Activated naive CD4-positive, alpha-beta T cell treated with Interleukin-2 at 50 U/mL for 16 hours (primary cell): ENCODE data around the gene SIK3.

Experiments
- DNase-seq: peaks from one replicate; pipeline ENCODE4 v3.0.0-alpha.2; 2020

Gene SIK3

DNA sequence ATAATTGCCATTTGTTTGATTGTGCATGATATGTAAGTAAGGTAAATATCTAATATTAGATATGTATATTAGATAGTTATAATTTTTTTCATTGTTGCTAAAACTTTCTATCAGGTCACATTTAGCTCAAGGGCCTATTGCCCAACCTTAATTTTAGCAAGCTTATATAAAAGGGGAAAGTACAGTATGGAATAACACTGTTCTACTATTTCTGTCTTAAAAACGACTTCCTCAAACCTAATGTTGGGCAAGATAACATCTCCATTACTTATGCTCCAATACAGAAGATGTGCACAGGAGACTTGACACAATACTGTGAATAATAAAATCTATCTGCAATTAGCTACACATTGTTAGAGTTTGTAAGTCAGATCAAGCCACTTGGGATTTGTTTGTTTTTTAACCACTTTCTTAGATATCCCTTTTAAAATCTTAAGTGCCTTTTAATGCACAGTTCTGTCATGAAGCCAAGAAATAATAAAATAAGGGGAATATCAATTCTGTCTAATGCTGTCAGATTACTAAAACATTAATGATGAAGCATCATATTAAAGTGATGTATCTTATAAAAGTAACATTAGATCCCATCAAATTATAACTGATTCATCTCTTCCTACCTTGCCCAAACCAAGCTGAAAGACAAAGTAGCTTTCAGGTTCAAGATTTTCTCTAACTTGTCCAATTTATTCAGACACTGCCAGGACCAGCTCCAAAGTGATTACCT is 98.1 kb downstream of the SIK3 start:
- DNase-seq = no peak

DNA sequence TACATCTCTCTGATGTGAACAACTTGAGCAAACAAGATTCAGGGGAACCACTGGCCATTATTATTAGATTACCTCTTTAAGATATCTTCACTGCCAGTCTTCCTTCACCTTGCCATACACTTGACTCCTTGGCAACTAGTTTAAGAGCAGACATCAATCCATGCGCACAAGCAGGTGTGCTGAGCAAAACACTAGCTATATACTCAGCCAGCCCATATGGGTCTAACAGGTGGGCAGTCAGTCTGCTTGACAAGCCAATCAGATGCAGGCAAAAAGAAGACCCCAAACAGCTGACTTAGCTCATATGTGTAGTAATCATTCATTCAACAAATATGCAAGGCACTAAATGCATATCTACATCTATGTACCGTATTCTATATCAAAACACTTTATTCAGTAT is 101.2 kb downstream of the SIK3 start:
- no peak for DNase-seq

DNA sequence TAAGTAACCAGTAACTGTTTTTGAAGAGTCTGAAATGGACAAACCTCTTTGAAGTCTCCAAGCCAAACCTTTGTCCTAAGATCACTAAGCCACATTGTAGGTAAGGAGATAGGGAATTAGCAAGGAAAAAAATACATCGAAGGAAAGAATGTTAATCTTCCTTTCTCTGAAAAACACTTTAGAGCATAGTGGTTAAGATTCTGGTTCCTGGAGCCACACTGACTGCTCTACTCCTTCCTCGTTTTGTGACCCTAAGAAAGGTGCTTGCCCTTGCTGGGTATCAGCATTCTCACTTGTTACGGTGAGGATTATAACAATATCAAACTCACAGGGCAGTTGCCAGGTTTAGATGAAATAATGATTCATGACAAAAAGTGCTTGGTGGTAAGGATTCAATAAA is 104.0 kb downstream of the SIK3 start:
- no peak for DNase-seq

DNA sequence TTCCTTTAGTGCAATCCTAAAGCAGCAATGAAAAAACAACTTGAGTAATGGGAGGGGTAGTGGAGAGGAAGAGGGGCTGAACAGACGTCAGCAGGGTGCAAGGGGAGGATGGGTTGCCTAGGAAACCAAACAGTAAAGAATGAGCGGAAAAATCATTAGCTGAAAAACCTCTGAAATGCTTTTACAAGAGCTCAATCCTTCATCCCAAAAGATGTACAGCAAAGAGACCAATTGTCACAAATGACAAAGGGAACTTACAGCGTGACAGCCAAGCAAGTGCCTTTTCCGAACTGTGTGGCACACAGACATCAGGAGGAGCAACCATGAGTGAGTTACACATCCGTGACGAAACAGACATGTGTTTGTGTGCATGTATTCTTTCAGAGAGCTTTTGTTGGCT is 104.6 kb downstream of the SIK3 start:
- DNase-seq = no peak

DNA sequence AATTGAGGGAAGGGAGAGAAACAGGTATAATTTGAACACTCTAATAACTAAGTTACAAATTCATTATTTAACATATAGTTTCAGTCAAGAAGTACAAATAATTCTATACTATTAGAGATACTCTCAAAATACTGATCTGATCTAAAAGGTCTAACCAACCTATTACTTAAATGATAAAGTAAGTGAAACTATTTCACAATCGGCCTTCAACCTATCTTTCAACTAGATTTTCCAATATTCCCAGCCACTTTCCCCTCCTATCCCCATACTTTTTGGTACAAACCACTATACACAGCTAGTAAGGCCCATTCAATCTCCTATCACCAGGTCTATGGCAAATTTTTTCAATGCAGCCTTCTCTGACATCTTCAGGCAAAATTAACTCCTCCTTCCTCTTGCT is 106.7 kb downstream of the SIK3 start:
- DNase-seq = no peak

DNA sequence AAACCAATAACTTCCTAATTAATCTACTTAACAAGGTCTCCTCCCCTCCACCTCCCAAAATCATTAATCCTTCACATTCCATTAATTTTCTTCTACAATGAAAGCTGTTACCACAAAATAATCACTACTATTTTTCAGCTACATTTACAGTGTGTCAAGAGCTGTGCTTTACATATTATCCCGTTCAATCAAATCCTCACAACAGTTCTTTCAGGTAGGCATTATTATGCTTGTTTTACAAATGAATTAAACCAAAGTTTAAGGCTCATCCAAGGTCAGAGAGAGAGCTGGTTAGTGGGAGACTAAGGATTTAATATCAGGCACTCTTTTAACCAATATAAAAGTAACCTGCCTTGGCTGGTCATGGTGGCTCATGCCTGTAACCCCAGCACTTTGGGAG is 107.4 kb downstream of the SIK3 start:
- DNase-seq = no peak

DNA sequence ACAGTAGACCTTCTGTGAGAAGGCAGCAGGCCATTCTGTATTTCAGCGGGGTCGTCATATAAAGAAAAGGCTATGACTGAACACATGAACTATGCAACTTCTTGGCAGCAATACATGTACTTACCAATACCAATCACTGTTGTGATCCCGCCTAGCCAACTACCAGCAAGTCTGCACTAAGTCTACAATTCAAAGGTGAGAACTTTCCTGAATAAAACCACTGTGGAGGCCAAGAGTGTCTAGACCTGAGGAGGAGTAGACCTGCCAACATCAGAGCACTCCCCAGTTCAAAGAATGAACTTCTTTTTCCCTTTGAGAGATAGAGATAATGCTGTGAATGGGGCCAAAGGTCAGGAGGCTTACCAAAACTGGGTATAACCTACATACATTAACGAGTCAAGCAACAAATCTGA is 108.2 kb downstream of the SIK3 start:
- no peak for DNase-seq

DNA sequence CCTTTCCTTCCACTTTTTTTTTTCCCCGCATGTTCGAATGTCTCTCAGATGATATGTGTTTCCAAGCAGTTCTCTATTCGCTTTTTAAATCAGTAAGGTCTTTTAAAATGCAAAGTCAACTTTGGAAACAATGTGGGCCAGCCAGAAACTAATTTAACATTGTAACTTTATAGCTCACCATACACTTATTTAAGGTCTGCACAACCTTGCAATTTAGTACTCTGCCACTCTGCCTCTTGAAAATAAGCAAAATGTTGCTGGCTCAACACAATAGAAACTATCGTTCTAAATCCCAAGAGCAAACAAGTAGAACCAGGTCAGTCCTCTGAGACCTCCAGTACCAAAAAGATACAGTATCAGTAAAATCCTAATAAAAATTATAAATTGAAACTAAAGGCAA is 109.0 kb downstream of the SIK3 start:
- DNase-seq = no peak

DNA sequence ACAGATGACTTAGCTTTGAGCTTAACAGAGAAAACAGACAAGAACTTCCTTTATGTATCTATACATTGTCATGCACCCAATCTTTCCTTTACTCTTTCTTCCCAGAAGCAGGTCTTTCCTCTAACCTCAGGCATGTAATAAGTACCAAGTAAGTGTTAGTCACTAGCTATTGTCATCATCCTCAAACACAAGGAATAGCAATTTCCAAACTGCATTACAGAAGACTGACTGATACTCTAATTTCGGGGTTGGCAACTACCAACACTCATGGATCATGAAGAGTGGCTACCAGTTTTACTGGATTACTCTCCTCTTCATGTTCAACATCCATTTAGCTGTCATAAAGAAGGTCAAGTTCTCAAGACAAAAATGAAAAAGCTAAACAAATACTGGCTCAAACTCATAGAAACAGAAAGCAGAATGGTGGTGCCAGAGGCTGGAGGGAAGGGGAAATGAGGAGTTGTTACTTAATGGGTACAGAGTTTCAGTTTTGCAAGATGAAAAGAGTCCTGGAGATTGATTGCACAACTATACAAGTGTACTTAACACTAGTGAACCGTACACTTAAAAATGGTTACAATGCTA is 111.6 kb downstream of the SIK3 start:
- no peak for DNase-seq

DNA sequence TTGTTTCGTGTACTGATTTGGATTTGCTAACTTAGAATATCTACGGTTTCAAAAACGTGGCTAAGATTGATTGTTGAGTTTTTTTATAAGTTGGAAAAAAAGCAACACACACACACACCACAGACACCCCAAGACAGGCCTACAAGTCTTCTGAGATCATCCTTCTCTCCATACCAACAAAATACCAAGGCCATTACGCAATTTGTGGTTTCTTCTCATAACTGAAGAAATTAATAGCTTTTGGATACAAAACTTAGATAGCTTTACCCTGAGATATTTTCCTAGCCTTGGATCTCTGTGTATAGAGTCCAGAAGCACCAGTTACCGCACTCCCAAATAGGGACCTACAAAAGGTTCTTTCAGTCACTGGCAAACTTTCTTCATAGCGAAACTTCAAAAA is 113.6 kb downstream of the SIK3 start:
- DNase-seq = no peak

DNA sequence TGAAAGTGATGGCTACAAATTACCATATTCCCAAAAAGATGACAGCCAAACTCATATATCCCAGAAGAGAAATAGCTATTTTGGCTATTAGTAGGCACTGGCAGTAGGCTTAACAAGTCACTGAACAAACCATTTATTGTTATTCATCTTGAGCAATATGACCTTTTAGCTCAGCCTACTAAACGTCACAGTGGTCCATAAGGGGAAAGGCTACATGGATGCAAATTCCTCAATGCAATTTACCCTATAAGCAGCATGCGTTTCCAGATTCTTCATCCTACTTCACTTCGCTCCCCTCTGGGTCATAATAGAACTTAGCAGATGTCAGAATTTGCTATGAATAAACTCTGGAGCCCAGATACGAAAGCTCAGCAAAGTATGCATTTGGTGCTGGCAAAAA is 114.0 kb downstream of the SIK3 start:
- no peak for DNase-seq

DNA sequence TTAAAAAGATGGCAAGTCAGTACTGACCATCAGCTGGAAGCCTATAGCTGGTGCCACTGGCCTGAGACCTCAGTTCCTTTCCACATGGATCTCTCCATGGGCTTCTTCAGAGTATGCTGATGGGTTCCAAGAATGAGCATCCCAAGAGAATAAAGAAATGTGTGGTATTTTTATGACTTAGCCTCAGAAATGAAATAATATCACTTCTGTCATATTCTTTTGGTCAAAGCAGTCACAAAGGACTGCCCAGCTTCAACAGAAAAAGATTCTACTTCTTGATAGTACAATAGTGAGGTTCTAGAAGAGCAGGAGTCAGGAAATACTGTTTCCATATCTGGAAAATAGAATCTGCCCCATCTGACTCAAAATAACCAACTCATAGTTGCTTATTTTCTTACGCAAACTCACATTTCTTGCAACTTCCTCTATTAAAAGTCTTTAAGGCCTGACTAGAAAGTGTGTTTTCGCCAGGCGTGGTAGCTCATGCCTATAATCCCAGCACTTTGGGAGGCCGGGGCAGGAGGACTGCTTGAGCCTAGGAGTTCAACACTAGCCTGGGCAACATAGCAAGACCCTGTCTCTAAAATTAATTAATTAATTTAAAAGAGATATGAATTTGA is 116.9 kb downstream of the SIK3 start:
- DNase-seq = no peak

DNA sequence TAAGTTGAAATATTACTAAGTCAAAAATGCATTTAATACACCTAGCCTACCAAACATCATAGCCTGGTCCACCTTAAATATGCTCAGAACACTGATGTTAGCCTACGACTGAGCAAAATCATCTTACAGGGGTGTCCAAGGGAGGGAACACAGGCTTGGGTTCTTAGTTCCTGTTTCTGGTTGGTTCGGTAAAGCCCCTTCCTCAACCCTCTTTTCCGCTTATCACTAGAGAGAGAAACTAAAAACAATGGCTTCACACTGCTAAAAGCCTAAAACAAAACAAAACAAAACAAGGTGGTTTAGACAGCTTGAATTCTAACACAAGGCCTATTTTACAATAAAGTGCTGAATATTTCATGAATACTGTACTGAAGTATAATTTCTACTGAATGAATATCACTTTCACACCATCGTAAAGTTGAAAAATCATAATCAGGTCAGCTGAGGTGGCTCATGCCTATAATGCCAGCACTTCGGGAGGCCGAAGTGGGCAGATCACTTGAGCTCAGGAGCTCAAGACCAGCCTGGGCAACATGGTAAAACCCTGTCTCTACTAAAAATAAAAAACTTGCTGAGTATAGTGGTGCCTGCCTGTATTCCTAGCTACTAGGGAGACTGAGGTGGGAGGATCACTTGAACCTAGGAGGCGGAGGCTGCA is 118.0 kb downstream of the SIK3 start:
- DNase-seq = no peak

DNA sequence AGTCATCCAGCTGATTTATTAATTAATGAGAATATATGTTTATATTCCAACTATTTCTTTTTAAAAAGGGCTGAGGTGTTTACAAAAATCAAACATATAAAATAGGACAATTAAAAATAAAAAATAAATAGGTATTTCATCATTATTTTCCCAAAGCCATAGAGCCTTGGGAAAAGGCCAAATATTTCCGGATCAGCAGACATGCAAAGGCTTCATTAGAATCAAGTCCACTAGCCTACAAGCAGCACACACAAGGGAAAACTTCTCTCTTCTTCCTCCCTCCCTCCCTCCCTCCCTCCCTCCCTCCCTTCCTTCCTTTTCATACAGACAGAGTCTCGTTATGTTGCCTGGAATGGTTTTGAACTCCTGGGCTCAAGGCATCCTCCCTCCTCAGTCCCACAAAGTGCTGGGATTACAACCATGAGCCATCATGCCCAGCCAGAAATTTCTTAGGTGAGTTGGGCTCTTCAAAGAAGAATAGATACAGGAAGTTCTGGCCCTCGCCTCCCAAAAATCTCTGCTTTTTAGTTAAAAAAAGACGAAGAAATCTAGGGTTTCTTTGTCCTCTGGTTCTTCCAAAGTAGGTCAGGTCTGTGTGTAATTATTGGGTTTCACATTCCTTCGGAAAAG is 121.2 kb downstream of the SIK3 start:
- no peak for DNase-seq

DNA sequence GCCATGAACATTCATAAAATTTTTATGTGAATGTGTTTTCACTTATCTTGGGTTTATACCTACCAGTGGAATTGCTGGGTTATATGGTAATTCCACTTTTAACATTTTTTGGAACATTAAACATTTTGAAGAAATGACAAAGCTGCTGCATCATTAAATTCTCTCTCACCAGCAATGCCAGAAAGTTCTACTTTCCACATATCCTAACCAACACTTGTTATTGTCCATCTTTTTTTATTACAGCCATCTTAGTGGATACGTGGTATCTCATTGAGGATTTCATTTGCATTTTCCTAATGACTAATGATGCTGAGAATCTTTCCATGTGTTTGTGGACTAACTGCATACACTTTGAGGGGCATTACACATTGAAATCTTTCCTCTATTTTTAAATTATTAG is 122.6 kb downstream of the SIK3 start:
- no peak for DNase-seq

DNA sequence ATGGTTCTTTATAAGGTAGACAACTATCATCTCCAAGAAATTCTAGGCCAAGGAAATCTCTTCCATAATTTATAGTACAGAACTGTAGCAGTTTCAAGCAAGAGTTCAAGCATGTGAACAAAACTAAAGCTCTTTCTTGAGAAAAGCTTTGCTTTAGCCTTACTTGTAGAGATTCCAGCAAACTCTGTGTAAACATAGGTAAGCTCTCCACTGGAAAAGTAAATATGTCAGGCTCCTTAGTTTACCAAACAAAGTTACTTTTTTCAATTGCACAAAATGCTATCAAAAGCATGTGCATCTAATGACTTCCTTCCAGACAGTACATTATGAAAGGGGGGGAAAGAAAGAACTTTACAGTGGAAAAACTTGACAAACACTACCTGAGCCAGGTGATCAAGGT is 125.0 kb downstream of the SIK3 start:
- no peak for DNase-seq

DNA sequence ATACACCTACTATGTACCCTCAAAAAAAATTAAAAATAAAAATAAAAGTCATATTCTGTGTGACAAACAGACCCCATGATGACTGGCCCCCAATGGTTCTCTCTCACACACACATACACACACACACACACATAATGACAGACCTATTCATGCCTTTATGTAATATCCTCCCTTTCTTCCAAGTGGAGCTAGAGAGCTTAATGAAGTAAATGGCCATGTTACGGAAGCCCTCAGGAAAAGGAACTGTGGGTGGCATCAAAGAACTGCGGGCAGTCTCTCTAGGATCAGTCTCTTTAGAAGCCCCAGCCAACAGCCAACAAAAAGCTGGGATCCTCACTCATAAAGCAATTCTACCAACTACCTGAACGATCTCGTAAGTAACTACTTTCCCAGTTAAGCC is 125.5 kb downstream of the SIK3 start:
- no peak for DNase-seq

DNA sequence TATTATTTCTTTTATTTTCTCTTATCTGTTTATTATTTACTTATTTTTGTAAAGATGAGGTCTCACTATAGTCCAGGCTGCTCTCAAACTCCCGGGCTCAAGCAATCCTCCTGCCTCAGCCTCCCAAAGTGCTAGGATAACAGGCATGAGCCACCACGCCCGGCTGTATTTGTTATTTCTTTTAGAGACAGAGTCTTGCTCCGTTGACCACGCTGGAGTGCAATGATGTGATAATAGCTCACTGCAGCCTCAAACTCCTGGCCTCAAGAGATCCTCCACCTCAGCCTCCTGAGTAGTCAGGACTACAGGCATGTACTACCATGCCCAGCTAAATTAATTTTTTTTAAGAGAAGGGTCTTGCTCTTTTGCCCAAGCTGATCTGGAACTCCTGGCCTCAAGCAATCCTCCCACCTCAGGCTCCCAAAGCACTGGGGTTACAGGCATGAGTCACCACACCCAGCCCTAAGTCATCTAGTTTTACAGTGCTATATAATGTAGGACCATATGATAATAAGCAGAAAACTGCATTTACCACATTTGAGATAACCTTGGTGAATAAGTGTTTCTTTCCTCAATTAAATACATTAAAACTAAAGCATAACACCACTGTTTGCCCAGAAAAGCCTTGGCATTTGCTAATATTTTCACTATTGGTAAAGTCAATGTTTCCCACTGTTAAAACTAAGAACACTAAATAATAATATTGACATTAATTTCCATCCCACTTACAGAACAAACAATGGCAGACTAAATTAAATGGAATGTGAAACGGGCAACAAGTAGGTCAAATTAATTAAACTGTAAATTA is 127.5 kb downstream of the SIK3 start:
- no peak for DNase-seq

DNA sequence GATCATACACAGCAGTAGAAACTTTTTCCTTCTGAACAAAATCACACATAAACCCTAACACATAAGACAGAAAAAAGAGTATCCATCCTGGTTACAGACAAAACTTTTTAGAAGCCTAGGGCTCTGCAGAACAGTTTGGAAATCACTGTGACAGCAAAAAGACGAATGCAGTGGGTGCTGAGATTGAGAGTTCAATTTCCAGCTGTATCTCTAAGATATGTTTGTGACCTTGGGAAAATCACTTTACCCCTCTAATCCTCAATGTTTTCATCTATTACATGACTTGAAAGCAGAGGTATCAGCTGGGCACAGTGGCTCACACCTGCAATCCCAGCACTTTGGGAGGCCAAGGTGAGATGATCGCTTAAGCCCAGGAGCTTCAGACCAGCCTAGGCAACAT is 128.5 kb downstream of the SIK3 start:
- no peak for DNase-seq

DNA sequence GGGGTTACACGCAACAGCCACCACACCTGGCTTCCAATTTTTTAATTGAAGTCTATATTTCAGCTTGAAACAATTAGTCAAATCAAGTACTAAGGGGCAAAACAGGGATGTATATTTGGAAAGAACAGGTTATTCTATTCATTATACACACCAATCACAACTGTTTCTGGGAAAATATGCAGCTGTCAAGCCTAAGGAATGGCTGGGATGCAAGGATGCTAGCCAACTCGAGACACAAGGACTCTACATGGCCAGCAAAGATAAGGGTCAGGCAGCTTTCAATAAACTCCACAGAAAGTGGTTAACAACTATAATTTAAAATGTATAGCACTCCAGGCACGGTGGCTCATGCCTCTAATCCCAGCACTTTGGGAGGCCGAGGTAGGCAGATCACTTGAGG is 134.0 kb downstream of the SIK3 start:
- DNase-seq = no peak

DNA sequence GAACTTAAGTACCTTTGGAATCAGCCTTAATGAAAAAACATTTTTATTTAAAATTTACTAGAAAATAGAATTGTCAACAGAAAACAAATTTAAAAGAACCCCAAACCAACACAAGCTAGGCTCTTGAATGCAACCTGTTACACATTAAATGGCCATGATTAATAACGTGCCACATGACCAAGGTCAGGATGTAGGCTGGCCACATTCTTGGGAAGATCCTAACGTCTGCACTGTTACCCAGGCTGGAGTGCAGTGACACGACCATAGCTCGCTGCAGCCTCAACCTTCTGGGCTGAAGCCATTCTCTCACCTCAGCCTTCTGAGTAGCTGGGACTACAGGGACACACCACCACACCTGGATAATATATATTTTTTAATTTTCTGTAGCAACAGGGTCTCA is 134.4 kb downstream of the SIK3 start:
- DNase-seq = no peak

DNA sequence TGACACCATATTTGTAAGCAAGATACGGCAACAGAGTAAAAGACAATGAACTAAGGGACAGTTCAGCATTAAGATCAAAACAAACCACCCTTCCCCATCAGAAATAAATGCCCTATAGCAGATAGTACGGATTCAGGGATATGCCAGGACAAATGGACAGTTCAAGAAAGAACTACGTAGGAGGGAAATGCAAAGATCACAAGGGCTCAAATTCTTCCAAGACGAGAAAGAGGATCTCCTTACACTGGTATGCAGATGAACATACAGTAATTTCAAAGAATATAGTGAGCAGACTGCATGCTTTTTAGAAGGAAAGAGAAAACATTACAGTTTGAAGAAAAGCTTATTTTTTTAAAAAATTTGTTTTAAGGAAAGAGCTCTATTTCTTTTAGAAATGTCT is 136.1 kb downstream of the SIK3 start:
- DNase-seq = no peak

DNA sequence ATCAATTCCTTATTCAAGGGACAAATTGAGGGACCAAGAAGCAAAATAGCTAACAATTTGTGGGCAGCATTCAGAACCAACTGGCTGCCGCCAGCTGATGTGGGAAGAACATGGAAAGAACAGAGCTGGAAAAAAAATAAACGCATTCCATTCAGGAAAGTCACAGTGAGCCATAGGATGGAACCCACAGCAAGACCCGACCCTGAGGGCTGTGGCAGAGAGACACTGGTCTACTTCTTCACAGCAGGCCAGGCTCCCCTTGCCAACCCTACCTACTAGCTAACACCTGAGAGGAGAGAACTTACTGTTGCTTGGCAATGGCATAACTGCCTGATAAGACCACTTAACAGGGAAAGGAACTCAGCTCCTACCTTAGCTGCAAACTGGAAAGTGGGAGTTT is 137.3 kb downstream of the SIK3 start:
- no peak for DNase-seq
